WTC11 (cell line): Measurements from ENCODE around the gene HLA-DOB. TPM values are rescaled to one million over a fixed set of nuclear protein-coding genes. Genes with fewer than 3 reads are reported as not detected.
A peak's percentile ranks its signal among the peaks of the same experiment; 100 is the strongest.

Source experiments
- ATAC-seq: fragments of 200-7000 bp; cut with Tn5 transposase; 2 replicates; pipeline ENCODE4 v1.10.0; 2021; ENCODE audit warnings: mild to moderate bottlenecking, moderate library complexity
- CTCF ChIA-PET: fragments of 300-600 bp; sonication (Branson Sonifier 250); formaldehyde crosslinking; loops from one replicate; lab custom pipeline; 2021; ENCODE audit warnings: antibody characterized with exemption; lab: Charles Lee
- POLR2A ChIA-PET: fragments of 350-600 bp; sonication (Branson Sonifier 250); formaldehyde crosslinking; loops from one replicate; lab custom pipeline; 2021; ENCODE audit warnings: antibody characterized with exemption; lab: Charles Lee
- DNase-seq: peaks from one replicate; pipeline ENCODE4 v3.0.0; 2021; ENCODE audit warnings: low spot score
- H3K27ac Mint-ChIP-seq: 2 replicates; pipeline ENCODE4 v1.8.0; 2021; ENCODE audit warnings: mixed read lengths
- H3K27me3 Mint-ChIP-seq: 2 replicates; pipeline ENCODE4 v1.8.0; 2021; ENCODE audit warnings: low read depth, mild to moderate bottlenecking, moderate library complexity, mixed read lengths
- H3K36me3 Mint-ChIP-seq: 2 replicates; pipeline ENCODE4 v1.8.0; 2021; ENCODE audit warnings: mixed read lengths
- H3K4me1 Mint-ChIP-seq: 2 replicates; pipeline ENCODE4 v1.8.0; 2022; ENCODE audit warnings: mixed read lengths
- H3K4me3 Mint-ChIP-seq: 2 replicates; pipeline ENCODE4 v1.8.0; 2021; ENCODE audit warnings: mild to moderate bottlenecking, moderate library complexity, mixed read lengths
- H3K9me3 Mint-ChIP-seq: 2 replicates; pipeline ENCODE4 v1.8.0; 2021; ENCODE audit warnings: mixed read lengths
- CREM ChIP-seq: sonication (generic); formaldehyde crosslinking; IDR thresholded peaks from 2 replicates; pipeline ENCODE4 v1.8.1; 2022; ENCODE audit warnings: mild to moderate bottlenecking, missing genetic modification reagents, moderate library complexity
- CTCF ChIP-seq: fragments of 200-600 bp; IDR thresholded peaks from 2 replicates; pipeline ENCODE4 v1.8.0; 2022; ENCODE audit warnings: antibody characterized with exemption
- ETV6 ChIP-seq: sonication (generic); formaldehyde crosslinking; IDR thresholded peaks from 2 replicates; pipeline ENCODE4 v1.8.1; 2022; ENCODE audit warnings: mild to moderate bottlenecking, missing genetic modification reagents
- GABPB1 ChIP-seq: sonication (generic); formaldehyde crosslinking; IDR thresholded peaks from 2 replicates; pipeline ENCODE4 v1.8.1; 2023; ENCODE audit warnings: mild to moderate bottlenecking, missing genetic modification reagents
- GRHL2 ChIP-seq: fragments of 250-450 bp; sonication (Bioruptor Pico); IDR thresholded peaks from 2 replicates; pipeline ENCODE4 v1.8.0; 2022; ENCODE audit warnings: mild to moderate bottlenecking, moderate library complexity; ENCODE audit not compliant: insufficient replicate concordance, severe bottlenecking
- HMGA2 ChIP-seq: fragments of 250-450 bp; sonication (Bioruptor Pico); IDR thresholded peaks from 2 replicates; pipeline ENCODE4 v1.4.0; 2021; ENCODE audit warnings: mild to moderate bottlenecking, moderate library complexity
- HMGXB4 ChIP-seq: sonication (generic); formaldehyde crosslinking; IDR thresholded peaks from 2 replicates; pipeline ENCODE4 v1.8.1; 2023; ENCODE audit warnings: mild to moderate bottlenecking, moderate library complexity, missing genetic modification reagents
- IRF1 ChIP-seq: sonication (generic); formaldehyde crosslinking; IDR thresholded peaks from 2 replicates; pipeline ENCODE4 v1.8.0; 2023; ENCODE audit warnings: missing genetic modification reagents
- NFYB ChIP-seq: sonication (generic); formaldehyde crosslinking; conservative IDR thresholded peaks from 2 replicates; pipeline ENCODE4 v1.8.0; 2022; ENCODE audit warnings: low read depth, missing genetic modification reagents
- RORB ChIP-seq: fragments of 250-450 bp; sonication (Bioruptor Pico); IDR thresholded peaks from 2 replicates; pipeline ENCODE4 v1.9.0; 2021; ENCODE audit warnings: mild to moderate bottlenecking
- SP1 ChIP-seq: sonication (generic); formaldehyde crosslinking; conservative IDR thresholded peaks from 2 replicates; pipeline ENCODE4 v1.8.1; 2022; ENCODE audit warnings: missing genetic modification reagents
- USF1 ChIP-seq: sonication (generic); formaldehyde crosslinking; IDR thresholded peaks from 2 replicates; pipeline ENCODE4 v1.8.0; 2022; ENCODE audit warnings: mild to moderate bottlenecking, missing genetic modification reagents
- USF2 ChIP-seq: sonication (generic); formaldehyde crosslinking; IDR thresholded peaks from 2 replicates; pipeline ENCODE4 v1.8.1; 2023; ENCODE audit warnings: mild to moderate bottlenecking, missing genetic modification reagents, moderate library complexity
- total RNA-seq: library from RNA; stranded (reverse); gene quantifications from 3 replicates; pipeline ENCODE4 v1.2.3, GENCODE V29; 2021
- TF ChIP-seq, protein P1 (sequence below): fragments of 250-450 bp; sonication (Bioruptor Pico); IDR thresholded peaks from 2 replicates; pipeline ENCODE4 v2.1.2; 2022; ENCODE audit warnings: mild to moderate bottlenecking, moderate library complexity
- TF ChIP-seq, protein P2 (sequence below): sonication (generic); formaldehyde crosslinking; IDR thresholded peaks from 2 replicates; pipeline ENCODE4 v1.8.1; 2023; ENCODE audit warnings: mild to moderate bottlenecking, missing genetic modification reagents, moderate library complexity

Gene HLA-DOB
- total RNA-seq, 1 experiment from 2014 or later = 0.15 TPM

GRCh38 chr6:32843979-32844838 lies 27.4 kb upstream of the HLA-DOB start, which contains the start of gene PSMB8:
Gene PSMB8, minus strand, starts transcription at chr6:32844047. Its CDS starts 51 bp downstream, at chr6:32843996.
- TF ChIP-seq HMGXB4 (CRISPR knock-in tag) = peak; percentile 41; the same call in 1 of the 2 replicates
- TF ChIP-seq USF1 (CRISPR knock-in tag) = peak; percentile 56
- 0 out of 2 replicates have a peak, but pooled peaks have one; percentile 25 for TF ChIP-seq ETV6 (CRISPR knock-in tag)
- TF ChIP-seq CREM (CRISPR knock-in tag) = peak; percentile 87
- no peak for TF ChIP-seq HMGA2 (CRISPR knock-in tag)
- TF ChIP-seq CTCF = no peak
- peak; percentile 36; the same call in 1 of the 2 replicates for TF ChIP-seq SP1 (CRISPR knock-in tag)
- TF ChIP-seq GRHL2 (CRISPR knock-in tag) = no peak
- TF ChIP-seq NFYB (CRISPR knock-in tag) = peak; percentile 46; the same call in 1 of the 2 replicates
- peak; percentile 80 for TF ChIP-seq USF2 (CRISPR knock-in tag)
- TF ChIP-seq, all 79 proteins: peak for 7
- Mint-ChIP-seq H3K4me3 (peak within 1 kb of the TSS; percentile 95), H3K36me3 (peaks cover 19% of the 10 kb centered on the region), H3K9me3 (no peaks in the 10 kb centered on the region), H3K27ac (peak within 1 kb of the TSS; percentile 78), H3K27me3 (peaks cover 94% of the 10 kb centered on the region), H3K4me1 (peaks cover 17% of the 10 kb centered on the region)
- ChIA-PET CTCF (interaction anchor here (0.7 to 2.8 kb wide), 10 partner anchors 10 to 141 kb away, joined by 3 to 53 read pairs (median 8); partner anchors contain the start of genes BRD2, HLA-DMA, PSMB9 and TAP1), POLR2A (interaction anchor here (0.6 to 2.6 kb wide), 7 partner anchors 10 to 767 kb away, joined by 3 to 28 read pairs (median 5); partner anchors contain the start of genes HLA-DMB, PSMB9 and TAP1)
- DNase-seq (peak; percentile 96), ATAC-seq (peak; percentile 93)

DNA sequence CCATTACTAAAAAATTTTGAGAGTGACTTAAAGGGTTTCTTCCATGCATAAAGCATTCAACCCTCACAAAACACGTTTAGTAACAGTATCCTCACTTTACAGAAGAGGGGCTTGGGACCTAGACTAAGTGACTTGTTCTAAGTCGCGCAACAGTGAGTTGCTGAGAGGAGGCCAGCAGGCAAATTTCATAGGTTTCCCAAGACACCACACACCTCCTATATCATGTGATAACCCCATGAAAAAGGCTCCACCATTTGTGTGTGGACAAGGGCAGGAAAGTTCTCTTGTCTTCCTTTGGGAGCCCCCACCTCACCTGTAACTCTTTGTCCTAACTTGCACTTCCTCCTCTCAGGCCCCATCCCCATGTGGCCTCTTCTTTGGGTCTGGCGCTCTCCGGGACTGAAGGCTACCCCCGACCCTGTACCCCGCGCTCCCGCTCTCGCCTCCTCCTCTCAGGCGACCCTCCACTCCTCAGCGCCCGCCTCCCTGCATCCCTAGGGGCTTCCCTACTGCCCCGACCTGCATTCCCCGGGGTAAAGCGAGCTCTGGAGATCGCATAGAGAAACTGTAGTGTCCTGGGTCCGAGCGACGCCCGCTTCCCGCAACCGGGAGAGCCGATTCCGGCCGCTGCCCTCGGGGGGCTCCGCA lies 26.7 kb upstream of the HLA-DOB start:
- DNase-seq (peak; percentile 54), ATAC-seq (peak; percentile 5)
- H3K9me3 Mint-ChIP-seq = no peaks in the 10 kb centered on the region
- peak overlapping the region; percentile 95 for H3K4me3 Mint-ChIP-seq
- peaks cover 19% of the 10 kb centered on the region for H3K36me3 Mint-ChIP-seq
- H3K27me3 Mint-ChIP-seq = peaks cover 90% of the 10 kb centered on the region
- 0 out of 2 replicates have a peak overlapping the region, but pooled peaks have one; percentile 54 for H3K27ac Mint-ChIP-seq
- H3K4me1 Mint-ChIP-seq = peaks cover 17% of the 10 kb centered on the region
- TF ChIP-seq, protein P1, sequence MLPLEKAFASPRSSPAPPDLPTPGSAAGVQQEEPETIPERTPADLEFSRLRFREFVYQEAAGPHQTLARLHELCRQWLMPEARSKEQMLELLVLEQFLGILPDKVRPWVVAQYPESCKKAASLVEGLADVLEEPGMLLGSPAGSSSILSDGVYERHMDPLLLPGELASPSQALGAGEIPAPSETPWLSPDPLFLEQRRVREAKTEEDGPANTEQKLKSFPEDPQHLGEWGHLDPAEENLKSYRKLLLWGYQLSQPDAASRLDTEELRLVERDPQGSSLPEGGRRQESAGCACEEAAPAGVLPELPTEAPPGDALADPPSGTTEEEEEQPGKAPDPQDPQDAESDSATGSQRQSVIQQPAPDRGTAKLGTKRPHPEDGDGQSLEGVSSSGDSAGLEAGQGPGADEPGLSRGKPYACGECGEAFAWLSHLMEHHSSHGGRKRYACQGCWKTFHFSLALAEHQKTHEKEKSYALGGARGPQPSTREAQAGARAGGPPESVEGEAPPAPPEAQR (CRISPR knock-in tag) = no peak
- TF ChIP-seq IRF1 (CRISPR knock-in tag) (no peak), GABPB1 (CRISPR knock-in tag) (no peak), RORB (no peak)
- TF ChIP-seq, protein P2, sequence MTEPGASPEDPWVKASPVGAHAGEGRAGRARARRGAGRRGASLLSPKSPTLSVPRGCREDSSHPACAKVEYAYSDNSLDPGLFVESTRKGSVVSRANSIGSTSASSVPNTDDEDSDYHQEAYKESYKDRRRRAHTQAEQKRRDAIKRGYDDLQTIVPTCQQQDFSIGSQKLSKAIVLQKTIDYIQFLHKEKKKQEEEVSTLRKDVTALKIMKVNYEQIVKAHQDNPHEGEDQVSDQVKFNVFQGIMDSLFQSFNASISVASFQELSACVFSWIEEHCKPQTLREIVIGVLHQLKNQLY (CRISPR knock-in tag) = no peak
- CTCF ChIA-PET = interaction anchor here (1.1 to 2.8 kb wide), 2 partner anchors 11 to 109 kb away, joined by 4 to 53 read pairs; partner anchors contain the start of genes HLA-DMA, PSMB9 and TAP1
- POLR2A ChIA-PET = interaction anchor here (0.7 to 2.6 kb wide), 4 partner anchors 11 to 128 kb away, joined by 3 to 28 read pairs (median 10); partner anchors contain the start of genes PSMB9 and TAP1
